ENCODE data around the gene TERT. TPM values are rescaled to one million over a fixed set of nuclear protein-coding genes. Genes with fewer than 3 reads are reported as not detected.
"Not testable (repeated sequence)": the region's sequence is repeated elsewhere in the genome, so short reads cannot be mapped to it uniquely, and the experiment has no call there.

Gene TERT
- total RNA-seq, 1 experiment from 2014 or later, result 0.80 TPM

DNA sequence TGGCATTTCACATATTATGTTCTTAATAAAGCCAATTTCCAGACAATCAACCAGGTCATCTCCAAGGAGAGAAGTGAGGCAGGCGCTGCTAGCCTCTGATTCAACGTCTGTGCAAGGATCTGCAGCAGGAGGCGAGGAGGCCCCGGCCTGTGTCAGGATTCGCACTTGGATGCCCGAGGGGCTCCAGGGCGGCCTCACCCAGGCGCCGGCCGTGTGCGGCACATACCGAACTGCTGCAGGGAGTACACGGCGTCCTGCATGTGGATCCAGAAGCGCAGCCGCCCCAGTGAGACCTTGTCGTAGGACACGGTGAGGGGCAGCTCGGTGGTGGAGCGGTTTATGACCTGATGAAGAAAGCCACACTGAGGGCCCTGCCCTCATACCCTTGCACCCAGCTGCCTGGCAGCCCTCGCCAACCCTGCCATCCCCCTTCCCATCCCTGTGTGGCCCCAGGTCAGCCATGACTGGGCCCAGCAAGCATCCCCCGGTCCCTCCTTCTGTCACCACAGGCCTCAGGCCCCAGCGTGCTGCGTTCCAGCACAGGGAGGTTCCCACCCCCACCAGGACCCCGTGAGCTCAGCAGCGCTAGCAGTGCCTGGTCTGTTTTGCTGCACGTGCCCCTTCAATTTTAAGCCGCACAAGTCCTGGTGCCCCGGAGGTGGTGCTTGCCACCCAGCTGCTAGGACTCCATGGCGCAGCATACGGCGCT, 40.1 kb upstream of the TERT start:
- Histone ChIP-seq H3K27me3 (ENCODE audit: low read length) (no peaks in the 10 kb centered on the region), H3K4me2 (ENCODE audit: low read length) (no peak overlapping the region), H3K9ac (ENCODE audit: low read length) (no peak overlapping the region), H3K27ac (ENCODE audit: low read length) (no peak overlapping the region), H3K4me3 (ENCODE audit: low read length) (no peak overlapping the region), H3K9me2 (replicated peaks; ENCODE audit: low read length) (no peaks in the 10 kb centered on the region), H2AFZ (ENCODE audit: low read length) (no peak overlapping the region), H3K79me2 (ENCODE audit: low read length) (peaks cover 2% of the 10 kb centered on the region; the same call in 1 of the 2 replicates), H4K20me1 (ENCODE audit: low read length) (peaks cover 6% of the 10 kb centered on the region; the same call in 1 of the 2 replicates), H3K36me3 (ENCODE audit: low read depth, low read length) (peaks cover 55% of the 10 kb centered on the region), H3K9me3 (ENCODE audit: low read length) (no peaks in the 10 kb centered on the region), H3F3A (ENCODE audit: low read length, unreplicated experiment) (no peaks in the 10 kb centered on the region), H3K4me1 (ENCODE audit: insufficient read depth, low read length) (no peaks in the 10 kb centered on the region)
- no peak for DNase-seq
- no peak for ATAC-seq
- CTCF ChIA-PET, result no interaction called here
- intact Hi-C loops (cut with micrococcal nuclease), result no loop called here
- POLR2A ChIA-PET (ENCODE audit: unreplicated experiment), result interaction anchor here (0.6 kb wide), 1 partner anchor 168 kb away, joined by 3 read pairs; no protein-coding TSS in a partner anchor
- no TSS peak for BruUV-seq (replicated peaks)
- no peak for TF ChIP-seq EZH2 (IDR thresholded peaks at IDR 0.05; ENCODE audit: low read length, unreplicated experiment)
- TF ChIP-seq EZH2phosphoT487 (IDR thresholded peaks at IDR 0.05; ENCODE audit: borderline replicate concordance, low read length), result no peak
- TF ChIP-seq, protein P1, sequence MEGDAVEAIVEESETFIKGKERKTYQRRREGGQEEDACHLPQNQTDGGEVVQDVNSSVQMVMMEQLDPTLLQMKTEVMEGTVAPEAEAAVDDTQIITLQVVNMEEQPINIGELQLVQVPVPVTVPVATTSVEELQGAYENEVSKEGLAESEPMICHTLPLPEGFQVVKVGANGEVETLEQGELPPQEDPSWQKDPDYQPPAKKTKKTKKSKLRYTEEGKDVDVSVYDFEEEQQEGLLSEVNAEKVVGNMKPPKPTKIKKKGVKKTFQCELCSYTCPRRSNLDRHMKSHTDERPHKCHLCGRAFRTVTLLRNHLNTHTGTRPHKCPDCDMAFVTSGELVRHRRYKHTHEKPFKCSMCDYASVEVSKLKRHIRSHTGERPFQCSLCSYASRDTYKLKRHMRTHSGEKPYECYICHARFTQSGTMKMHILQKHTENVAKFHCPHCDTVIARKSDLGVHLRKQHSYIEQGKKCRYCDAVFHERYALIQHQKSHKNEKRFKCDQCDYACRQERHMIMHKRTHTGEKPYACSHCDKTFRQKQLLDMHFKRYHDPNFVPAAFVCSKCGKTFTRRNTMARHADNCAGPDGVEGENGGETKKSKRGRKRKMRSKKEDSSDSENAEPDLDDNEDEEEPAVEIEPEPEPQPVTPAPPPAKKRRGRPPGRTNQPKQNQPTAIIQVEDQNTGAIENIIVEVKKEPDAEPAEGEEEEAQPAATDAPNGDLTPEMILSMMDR (conservative IDR thresholded peaks at IDR 0.05; ENCODE audit: low read depth, low read length), result no peak

DNA sequence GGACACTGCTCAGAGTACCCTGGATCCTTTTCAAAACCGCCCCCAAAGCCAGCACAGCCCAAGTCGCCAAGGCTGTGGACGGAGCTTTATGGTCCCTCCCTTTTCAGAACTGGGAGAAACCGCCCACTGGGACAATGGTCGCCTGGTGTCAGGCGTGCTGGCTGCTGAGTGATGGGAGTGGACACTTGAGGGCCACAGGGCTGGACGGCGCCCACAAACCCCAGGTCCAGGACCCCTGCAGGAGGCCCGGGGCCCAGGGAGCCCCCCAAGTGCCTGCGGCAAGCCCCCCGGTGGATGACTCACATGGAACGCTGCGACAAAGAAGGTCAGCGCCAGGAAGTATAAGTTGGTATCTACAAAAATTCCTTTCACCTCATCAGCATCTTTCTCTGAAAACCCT, 39.1 kb upstream of the TERT start:
- H3K9me2 ChIP-seq (replicated peaks; ENCODE audit: low read length), result no peaks in the 10 kb centered on the region
- no peaks in the 10 kb centered on the region for H3K27me3 ChIP-seq (ENCODE audit: low read length)
- no peak overlapping the region for H3K4me3 ChIP-seq (ENCODE audit: low read length)
- H3K9me3 ChIP-seq (ENCODE audit: low read length), result no peaks in the 10 kb centered on the region
- ChIA-PET CTCF (no interaction called here), POLR2A (ENCODE audit: unreplicated experiment) (no interaction called here)
- DNase-seq, result no peak
- intact Hi-C loops (cut with micrococcal nuclease), result no loop called here
- H3K36me3 ChIP-seq (ENCODE audit: low read depth, low read length), result peaks cover 59% of the 10 kb centered on the region
- TF ChIP-seq EZH2 (IDR thresholded peaks at IDR 0.05; ENCODE audit: low read length, unreplicated experiment), result no peak
- TF ChIP-seq, protein P1 (conservative IDR thresholded peaks at IDR 0.05; ENCODE audit: low read depth, low read length), result no peak
- no peak for TF ChIP-seq EZH2phosphoT487 (IDR thresholded peaks at IDR 0.05; ENCODE audit: borderline replicate concordance, low read length)
- no peak for ATAC-seq
- H4K20me1 ChIP-seq (ENCODE audit: low read length), result peaks cover 7% of the 10 kb centered on the region; the same call in 1 of the 2 replicates
- H3K79me2 ChIP-seq (ENCODE audit: low read length), result no peaks in the 10 kb centered on the region
- no peak overlapping the region for H3K9ac ChIP-seq (ENCODE audit: low read length)
- no peak overlapping the region for H3K4me2 ChIP-seq (ENCODE audit: low read length)
- no peak overlapping the region for H3K27ac ChIP-seq (ENCODE audit: low read length)
- no peaks in the 10 kb centered on the region for H3F3A ChIP-seq (ENCODE audit: low read length, unreplicated experiment)
- BruUV-seq (replicated peaks), result no TSS peak
- no peak overlapping the region for H2AFZ ChIP-seq (ENCODE audit: low read length)
- peaks cover 2% of the 10 kb centered on the region; the same call in 1 of the 2 replicates for H3K4me1 ChIP-seq (ENCODE audit: insufficient read depth, low read length)

DNA sequence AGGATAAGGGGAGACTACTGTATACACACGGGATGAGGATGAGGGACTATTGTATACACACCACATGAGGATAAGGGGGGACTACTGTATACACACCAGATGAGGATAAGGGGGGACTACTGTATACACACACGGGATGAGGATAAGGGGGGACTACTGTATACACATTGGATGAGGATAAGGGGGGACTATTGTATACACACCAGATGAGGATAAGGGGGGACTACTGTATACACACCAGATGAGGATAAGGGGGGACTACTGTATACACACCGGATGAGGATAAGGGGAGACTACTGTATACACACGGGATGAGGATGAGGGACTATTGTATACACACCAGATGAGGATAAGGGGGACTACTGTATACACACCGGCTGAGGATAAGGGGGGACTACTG, 38.4 kb upstream of the TERT start:
- intact Hi-C loops (cut with micrococcal nuclease); H2AFZ ChIP-seq (ENCODE audit: low read length); ATAC-seq; DNase-seq; H3K4me1 ChIP-seq (ENCODE audit: insufficient read depth, low read length); CTCF ChIA-PET; H3K9me2 ChIP-seq (replicated peaks; ENCODE audit: low read length); H3K9me3 ChIP-seq (ENCODE audit: low read length); H3K4me3 ChIP-seq (ENCODE audit: low read length); H3K79me2 ChIP-seq (ENCODE audit: low read length); H3F3A ChIP-seq (ENCODE audit: low read length, unreplicated experiment); POLR2A ChIA-PET (ENCODE audit: unreplicated experiment); H3K27ac ChIP-seq (ENCODE audit: low read length); H3K9ac ChIP-seq (ENCODE audit: low read length); H3K27me3 ChIP-seq (ENCODE audit: low read length); H3K4me2 ChIP-seq (ENCODE audit: low read length); BruUV-seq (replicated peaks): not testable (repeated sequence)
- peaks cover 56% of the 10 kb centered on the region for H3K36me3 ChIP-seq (ENCODE audit: low read depth, low read length)
- peaks cover 11% of the 10 kb centered on the region; the same call in 1 of the 2 replicates for H4K20me1 ChIP-seq (ENCODE audit: low read length)

Measured in PC-3 (cell line).